NCI-H2081 (cell line): ENCODE data around the gene KIF16B.
"Not testable (repeated sequence)": the region's sequence is repeated elsewhere in the genome, so short reads cannot be mapped to it uniquely, and the experiment has no call there.

Experiments
- DNase-seq, 2 experiments: peaks; one replicate each; lab custom pipeline; 2025; lab: John Stamatoyannopoulos, UW

The KIF16B gene

GRCh38 chr20:16257021-16257420 lies 316.2 kb downstream of the KIF16B start:
- DNase-seq, result no peak

GRCh38 chr20:16246870-16247269 lies 326.4 kb downstream of the KIF16B start:
- no peak for DNase-seq

- DNase-seq, result no peak
These were observed 327.0 kb downstream of the KIF16B start for GRCh38 chr20:16246291-16246690.

DNA sequence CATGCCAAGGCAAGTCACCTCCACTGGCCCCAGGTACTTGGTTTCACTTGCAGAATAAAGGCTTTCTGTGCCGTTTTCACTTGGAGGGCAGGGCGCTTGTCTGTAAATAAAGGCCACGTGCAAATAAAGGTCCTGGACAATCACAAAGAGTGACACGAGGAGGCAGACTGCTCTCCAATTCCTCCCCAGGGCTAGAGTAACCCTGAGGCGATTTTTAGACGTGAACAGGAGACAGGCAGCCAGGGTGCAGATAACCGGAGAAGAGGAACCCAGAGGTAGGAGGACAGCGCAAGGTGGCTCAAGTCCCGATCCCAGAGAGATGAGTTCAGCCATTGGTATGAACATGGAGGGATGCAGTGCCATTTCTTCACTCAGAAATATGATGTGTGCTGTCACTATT lies 327.4 kb downstream of the KIF16B start:
- DNase-seq, result no peak

GRCh38 chr20:16244892-16245291 lies 328.4 kb downstream of the KIF16B start:
- DNase-seq, result no peak

- DNase-seq, result no peak
These were observed 329.8 kb downstream of the KIF16B start for GRCh38 chr20:16243470-16243869.

DNA sequence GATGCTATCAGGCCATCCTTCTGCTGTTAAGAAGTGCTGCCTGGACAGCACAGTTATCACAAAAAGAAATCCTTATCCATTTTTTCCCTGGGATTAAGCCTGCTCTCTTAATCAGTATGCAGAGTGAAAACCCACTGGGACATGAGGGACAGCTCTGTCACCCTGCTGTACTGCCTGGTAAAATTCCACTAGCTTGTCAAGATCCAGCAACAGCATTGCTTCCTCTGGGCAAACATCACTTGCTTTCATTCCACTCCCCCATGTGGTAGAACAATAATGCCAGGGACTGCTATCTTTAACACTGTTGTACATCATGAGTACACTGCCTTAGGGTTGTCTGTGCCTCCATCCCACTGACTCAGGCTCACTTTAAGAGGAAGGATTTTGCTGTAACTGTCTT lies 331.3 kb downstream of the KIF16B start:
- DNase-seq, result no peak

- DNase-seq, result no peak
These were observed 332.9 kb downstream of the KIF16B start for GRCh38 chr20:16240355-16240754.

DNA sequence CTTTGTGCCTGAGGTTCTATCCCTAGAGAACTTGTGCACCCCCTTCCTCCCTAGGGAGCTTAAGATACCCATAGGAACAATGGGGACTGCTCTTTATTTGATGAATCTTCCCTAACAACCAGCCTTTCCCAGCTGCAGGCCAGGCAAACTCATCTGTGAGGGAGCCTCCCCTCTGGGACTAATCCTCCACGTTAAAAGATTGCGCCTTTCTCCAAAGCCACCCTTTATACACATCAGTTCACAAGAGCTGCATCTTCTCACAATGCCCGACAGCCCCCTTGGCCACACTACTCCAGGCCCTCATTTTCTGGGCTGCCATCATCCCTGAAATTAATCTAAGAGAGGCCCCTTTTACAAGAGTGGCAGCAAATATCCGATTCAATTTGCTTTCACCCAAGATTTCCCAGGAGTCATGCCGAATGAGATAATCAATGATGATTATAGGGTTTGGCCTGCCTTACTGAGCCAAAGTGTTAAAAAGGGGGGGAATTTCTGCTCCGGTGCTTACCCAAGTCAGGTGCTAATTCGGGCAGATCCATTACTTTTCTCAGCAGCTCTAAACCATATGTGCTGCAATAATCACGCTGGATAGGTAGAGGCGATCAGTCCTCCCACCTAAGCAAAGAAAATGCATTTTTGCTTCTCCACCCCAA lies 336.5 kb downstream of the KIF16B start:
- no peak for DNase-seq

GRCh38 chr20:16230402-16230801 lies 342.8 kb downstream of the KIF16B start:
- DNase-seq, result no peak

GRCh38 chr20:16229813-16230212 lies 343.4 kb downstream of the KIF16B start:
- DNase-seq, result no peak

- no peak for DNase-seq
These were observed 344.5 kb downstream of the KIF16B start for GRCh38 chr20:16228722-16229121.

DNA sequence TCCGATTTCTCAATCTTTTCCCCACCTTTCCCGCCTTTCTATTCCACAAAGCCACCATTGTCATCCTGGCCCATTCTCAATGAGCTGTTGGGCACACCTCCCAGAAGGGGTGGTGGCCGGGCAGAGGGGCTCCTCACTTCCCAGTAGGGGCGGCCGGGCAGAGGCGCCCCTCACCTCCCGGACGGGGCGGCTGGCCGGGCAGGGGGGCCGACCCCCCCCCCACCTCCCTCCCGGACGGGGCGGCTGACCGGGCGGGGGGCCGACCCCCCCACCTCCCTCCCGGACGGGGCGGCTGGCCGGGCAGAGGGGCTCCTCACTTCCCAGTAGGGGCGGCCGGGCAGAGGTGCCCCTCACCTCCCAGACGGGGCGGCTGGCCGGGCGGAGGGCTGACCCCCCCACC lies 346.3 kb downstream of the KIF16B start:
- DNase-seq, result not testable (repeated sequence)

DNA sequence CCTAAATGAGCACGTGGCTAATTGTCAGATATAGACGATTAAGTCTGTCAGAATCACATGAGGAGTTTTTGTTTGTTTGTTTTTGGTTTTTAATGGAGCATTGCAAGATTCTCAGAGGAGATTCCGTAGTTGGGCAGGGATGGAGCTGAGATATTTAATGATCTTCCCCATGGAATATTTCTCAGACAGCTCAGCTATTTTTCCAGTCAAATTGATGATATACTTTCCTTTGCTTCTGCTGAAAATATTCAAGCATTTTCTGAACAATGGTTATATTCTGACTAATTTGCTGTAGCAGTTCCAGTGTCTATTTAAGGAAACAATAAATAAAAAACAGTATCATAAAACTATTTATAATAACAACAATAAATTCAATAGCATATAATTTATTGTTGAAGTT lies 348.4 kb downstream of the KIF16B start:
- DNase-seq, result no peak

GRCh38 chr20:16222859-16223411 lies 350.3 kb downstream of the KIF16B start:
- no peak for DNase-seq
